Activated naive CD4-positive, alpha-beta T cell (primary cell): ENCODE measurements around the gene KDM2B.
"Not testable (repeated sequence)": the region's sequence is repeated elsewhere in the genome, so short reads cannot be mapped to it uniquely, and the experiment has no call there.

Source experiments
- DNase-seq, 4 experiments: peaks; one replicate each; lab custom pipeline; 2025; lab: John Stamatoyannopoulos, UW

Gene KDM2B

DNA sequence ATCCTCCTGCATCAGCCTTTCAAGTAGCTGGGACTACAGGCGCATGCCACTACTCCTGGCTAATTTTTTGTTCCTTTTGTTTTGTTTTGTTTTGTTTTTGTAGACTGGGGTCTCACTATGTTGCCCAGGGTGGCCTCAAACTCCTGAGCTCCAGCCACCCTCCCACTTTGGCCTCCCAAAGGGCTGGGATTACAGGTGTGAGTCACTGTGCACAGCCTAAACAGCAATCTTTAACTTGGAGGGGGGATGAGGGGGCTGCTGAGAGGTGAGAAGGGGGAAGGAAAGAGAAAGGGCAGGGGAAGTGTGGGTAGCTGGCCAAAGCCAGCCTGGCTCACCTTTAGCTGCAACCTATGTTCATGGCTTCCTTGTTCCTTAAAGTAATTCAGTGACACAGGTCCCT lies 77.4 kb downstream of the KDM2B start:
- no peak for DNase-seq

DNA sequence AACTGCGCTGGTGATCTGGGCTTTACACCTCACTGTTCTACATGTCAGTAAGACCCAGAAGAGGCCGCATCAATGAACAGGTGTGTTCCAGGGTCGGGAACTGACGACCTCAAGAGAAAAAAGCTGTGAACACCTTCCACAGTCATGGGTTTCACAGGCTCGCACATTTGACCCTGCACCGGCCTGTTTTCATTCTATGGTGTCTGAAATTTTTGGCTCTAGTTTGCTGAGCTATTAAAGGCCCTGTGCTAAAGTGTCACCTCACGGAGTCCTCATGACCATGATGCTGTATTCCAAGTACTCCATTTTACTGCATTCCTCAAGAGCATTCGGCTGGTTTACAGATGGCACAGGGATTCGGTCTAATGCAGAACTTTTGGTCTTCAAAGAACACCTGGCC lies 78.9 kb downstream of the KDM2B start:
- DNase-seq = no peak

GRCh38 chr12:121499929-121500793 lies 80.7 kb downstream of the KDM2B start:
- peak; percentile 39 to 71 (median 62) for DNase-seq

- no peak for DNase-seq
These were observed 85.1 kb downstream of the KDM2B start for GRCh38 chr12:121495746-121496145.

DNA sequence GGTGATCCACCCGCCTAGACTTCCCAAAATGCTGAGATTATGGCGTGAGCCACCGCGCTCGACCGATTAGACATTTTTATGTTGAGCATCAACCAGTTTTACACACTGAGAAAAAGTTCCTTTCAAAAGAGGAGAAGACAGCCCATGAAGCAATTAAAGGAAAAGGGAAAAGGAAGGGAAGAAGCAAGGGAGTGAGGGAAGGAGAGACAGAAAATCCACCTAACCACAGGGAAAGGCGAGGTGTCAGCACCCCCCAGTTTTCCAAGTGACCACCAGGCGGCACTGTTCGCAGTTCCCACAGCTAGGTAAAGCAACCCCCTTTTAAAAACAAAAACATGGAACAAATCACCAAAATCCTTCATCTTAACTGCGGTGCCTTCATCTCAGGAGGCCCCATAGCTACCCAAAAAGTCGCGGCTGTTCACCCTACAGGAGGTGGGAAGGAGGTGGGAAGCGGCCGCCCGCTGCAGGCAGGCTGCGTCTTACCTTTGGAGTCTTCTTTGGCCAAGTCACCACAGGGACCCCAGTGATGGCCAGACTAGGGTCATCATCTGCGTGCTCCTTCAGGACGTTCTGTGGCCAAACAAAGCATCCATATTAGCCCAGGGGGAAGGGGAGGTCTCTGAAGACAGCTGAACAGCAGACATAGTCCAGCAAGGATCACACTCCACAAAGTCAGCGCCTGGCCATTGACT lies 86.6 kb downstream of the KDM2B start:
- peak; percentile 16 to 48 (median 35) for DNase-seq

DNA sequence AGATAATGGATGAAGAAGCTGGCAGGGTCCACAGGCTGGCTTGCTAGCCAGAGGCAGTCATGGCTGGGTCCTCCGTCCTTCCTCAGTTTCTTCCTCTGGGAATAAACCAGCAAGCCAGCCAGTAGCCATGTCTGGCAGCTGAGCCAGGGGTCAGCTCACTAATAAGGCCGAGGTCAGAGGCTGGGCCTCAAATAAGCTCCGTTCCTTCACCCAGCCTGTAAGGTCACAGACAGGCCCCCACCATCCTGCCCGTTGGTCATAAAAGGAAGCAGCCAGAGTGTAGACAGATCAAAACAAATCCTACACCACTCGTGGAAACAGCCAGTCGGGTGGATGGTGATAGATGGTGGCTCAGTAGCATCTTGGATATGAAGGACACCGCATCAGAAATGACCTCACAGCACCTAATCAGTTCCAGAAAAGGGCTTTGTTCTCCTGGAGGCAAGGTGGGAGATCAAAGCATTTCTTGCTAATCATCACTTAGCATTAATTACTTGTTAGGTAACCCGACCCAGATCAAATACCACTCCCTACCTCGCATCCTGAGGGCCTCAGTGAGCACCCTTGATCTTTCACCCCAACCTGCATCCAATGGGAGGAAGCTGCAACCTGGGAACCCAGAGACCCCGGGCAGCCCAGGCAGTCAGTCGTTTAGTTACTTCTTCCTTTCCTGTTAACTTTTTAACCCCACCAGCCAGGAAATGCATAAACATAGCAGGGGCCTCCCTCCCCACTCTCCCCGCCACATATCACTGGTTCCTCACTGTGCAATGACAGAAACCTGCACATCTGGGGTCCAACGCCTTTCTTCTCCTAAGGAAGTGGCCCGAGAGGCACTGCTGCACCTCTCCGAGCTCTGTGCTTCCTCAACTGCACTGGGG lies 90.2 kb downstream of the KDM2B start:
- no peak for DNase-seq

- no peak for DNase-seq
These were observed 90.9 kb downstream of the KDM2B start for GRCh38 chr12:121489874-121490273.

DNA sequence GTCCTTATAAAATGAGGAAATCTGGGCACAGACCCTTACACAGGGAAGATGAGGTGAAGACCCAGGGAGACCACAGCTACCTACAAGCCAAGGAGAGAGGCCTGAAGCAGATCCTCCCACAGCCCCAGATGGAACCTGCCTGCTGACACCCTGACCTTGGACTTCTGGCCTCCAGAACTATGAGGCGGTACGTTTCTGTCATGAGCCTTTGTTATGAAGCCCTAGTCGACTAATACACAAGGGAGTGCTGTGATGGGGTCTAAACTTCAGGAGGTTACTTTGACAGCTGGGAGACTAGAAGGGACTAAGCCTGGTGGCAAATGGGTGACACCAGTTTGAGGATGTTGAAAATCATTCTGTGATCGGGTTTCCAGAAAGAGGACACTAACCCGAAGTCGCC lies 95.9 kb downstream of the KDM2B start:
- DNase-seq = no peak

- DNase-seq = not testable (repeated sequence)
These were observed 96.3 kb downstream of the KDM2B start for GRCh38 chr12:121484564-121484963.

- no peak for DNase-seq
These were observed 96.9 kb downstream of the KDM2B start for GRCh38 chr12:121483949-121484348.

GRCh38 chr12:121476477-121476876 lies 104.3 kb downstream of the KDM2B start:
- no peak for DNase-seq

- DNase-seq = no peak
These were observed 105.5 kb downstream of the KDM2B start for GRCh38 chr12:121475279-121475678.

DNA sequence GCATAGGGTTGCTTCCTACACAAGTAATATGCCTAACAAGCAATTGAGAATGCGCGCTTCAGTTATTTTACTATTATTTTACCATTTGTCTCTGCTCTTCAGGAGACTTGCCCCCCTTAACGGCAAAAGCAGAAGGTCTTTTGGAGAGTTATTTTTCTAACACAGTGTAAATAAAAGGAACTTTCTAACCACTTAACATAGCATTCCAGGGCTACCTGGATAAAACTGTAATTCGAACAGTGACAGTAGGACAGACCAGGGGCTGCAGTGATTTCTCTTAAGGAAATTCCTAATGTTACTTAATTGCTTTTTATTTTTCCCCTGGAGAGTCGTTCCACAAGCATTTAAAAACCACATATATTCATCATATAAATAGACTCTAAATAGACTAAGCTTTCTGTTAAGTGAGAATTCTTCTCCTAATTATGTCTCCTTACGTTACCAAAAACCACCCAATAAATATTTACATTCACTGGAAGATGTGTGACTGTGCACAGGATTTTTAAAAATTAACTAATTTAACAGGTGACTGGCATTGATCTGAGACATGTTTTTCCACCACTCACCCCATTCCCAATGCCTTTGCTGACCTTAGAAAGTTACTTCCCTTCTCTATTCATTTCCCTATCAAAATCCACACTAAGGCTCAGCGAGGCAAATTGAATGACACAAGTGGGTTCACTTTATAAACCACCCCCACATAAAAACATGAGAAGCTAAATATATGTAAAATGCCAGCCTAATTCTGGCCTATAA lies 108.5 kb downstream of the KDM2B start:
- no peak for DNase-seq

GRCh38 chr12:121470751-121471150 lies 110.1 kb downstream of the KDM2B start:
- no peak for DNase-seq

DNA sequence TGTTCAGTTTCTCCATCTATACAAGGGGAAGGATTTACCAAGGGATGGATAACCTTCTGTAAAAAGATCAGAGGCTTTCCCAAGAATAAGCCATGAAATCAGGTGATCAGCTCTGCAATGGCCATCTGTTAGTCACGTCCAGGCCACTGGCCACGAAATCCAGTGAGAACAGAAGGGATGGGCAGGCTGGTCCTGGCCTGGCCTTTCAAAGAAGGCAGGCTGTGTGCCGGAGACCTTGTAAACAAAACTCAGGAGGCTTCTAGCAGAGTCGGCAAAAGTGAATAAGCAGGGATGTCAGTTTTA lies 112.4 kb downstream of the KDM2B start:
- DNase-seq = no peak

DNA sequence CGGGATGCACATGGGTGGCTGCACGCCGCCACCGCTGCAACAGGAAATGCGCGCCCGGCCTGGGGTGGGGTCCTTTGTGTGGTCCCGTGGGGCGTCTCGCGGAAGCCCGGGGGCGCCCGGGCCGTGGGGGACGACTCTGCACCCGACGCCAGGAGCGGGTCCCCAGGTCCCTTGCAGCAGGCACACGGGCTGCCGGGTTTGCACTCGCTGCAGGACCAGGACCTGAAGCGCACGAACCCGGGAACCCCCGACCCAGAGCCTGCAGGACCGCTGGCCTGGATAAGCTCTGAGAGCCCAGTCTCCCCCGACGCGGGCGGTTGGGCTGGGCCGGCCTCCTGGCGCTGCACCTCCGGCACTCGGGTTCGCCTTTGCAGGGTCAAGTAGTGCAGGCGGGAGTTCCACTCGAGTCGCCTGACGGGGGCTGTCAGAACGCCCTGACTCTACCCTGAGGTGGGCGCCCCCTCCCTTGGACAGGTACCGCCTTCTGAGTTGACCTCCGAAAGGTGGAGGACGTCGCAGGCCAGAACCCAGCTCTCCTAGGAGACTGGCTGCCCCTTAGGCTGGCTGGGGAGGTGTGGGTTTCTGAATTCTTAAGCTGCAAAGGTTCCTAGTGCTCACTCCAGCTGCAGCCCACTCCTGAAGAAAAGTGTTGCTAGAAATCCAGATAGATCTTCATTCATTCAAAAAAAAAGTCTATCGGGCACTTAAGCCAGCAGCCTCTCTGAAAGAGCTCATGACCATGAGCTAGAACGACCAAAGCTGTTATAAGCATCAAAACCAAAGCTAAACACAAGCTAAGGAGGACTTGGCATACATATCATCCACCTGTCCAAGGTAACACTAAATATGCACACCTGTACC lies 113.0 kb downstream of the KDM2B start:
- DNase-seq = peak in 2 of 4 experiments; percentile 28 to 68

- DNase-seq = peak; percentile 52 to 89 (median 74)
These were observed 113.8 kb downstream of the KDM2B start for GRCh38 chr12:121466794-121467637.

GRCh38 chr12:121465921-121466793 lies 114.7 kb downstream of the KDM2B start:
- peak in 1 of 4 experiments; percentile 29 for DNase-seq

- no peak for DNase-seq
These were observed 116.5 kb downstream of the KDM2B start for GRCh38 chr12:121464331-121464730.
